Measurements from ENCODE around the gene DUSP1.

Gene DUSP1

DNA sequence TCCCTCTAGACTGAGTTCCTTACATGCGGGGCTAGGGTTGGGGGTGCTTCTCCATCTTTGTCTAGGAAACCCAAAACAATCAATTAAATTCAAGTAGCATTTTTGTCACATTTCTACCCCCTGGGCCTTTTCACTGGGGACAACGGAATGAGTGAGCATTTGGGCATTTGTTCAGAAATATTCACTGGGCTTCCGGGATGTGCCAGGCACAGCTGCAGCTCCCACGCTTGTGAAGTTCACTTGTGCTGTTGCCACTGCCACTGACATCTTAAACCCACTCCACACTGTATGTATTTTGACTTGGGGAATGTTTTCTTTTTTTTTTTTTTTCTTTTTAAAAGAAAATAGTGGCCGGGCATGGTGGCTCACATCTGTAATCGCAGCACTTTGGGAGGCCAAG is 31.6 kb downstream of the DUSP1 start:
- DNase-seq, result no peak

GRCh38 chr5:172736508-172737135 is 34.4 kb downstream of the DUSP1 start:
- no peak for DNase-seq

DNA sequence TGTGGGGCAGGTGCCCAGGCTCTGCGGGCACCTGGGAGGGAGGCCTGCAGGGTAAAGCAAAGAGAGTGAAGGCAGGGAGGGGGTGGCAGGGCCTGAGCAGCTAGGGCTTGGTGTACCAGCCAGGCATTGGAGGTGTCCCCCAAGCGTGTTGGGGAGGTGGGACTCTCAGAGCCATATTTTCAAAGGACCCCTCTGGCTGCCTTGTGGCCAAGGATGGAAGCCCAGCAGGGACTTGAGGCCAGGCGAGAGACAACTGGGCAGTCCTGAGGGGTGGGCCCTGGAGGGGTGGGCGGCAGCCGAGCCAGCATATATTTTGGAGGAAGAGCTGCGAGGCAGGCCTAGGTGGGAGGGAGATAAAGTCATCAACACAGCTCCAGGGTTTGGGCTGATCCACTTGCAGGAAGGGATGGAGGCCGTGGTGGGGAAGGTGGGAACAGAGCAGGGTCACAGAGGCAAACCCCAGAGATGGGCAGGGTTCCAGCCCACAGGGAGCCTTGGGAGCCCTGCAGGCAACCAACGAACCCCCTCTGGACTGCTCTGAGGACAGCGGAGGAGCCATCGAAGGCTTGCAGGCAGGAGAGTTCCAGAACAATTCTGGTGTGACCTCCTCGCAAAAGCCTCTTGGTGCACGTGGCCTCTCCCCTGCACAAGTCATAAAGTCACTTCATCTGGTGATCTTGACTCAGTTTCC is 35.7 kb downstream of the DUSP1 start:
- no peak for DNase-seq

DNA sequence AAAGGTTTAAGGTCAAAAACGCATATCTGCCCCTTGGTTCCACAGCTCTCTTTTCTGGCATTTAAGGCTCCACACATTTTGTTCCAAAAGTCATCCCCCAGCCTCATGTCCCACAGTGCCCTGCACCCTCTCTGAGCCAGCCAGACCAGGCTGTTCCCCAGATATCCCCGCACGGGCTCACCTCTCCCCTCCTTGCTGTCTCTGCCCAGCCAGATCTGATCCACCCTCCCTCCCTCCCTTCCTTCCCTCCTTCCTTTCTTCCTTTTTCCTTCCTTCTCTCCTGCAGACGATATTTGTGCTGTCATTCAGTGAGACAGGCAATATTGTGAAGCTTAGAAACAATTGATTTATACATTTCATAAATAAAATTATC is 37.0 kb downstream of the DUSP1 start:
- no peak for DNase-seq

- no peak for DNase-seq
Observed at GRCh38 chr5:172733131-172733973, 37.6 kb downstream of the DUSP1 start.

- DNase-seq, result no peak
Observed at GRCh38 chr5:172732201-172732865, 38.7 kb downstream of the DUSP1 start.

- DNase-seq, result no peak
Observed at GRCh38 chr5:172731680-172732074, 39.3 kb downstream of the DUSP1 start.

GRCh38 chr5:172730981-172731679 is 39.9 kb downstream of the DUSP1 start:
- DNase-seq, result no peak

DNA sequence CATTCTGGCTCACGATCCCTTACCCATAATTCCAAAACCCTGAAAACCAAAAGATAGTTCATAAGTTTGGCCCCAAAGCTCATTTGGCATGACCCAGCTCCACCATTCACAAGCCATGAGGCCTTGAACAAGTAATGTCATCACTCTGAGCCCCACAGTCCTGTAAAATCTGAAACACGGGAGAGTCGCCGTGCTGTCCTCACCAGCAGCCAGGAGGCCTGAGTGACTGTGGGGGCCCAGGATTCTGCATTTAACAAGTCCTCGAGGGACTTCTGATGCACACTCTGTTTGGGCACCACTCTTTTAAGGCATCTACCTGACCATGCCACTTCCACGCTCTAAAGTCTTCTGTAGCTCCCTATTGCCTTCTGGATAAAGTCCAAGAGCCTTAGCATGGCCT is 40.8 kb downstream of the DUSP1 start:
- DNase-seq, result no peak

- DNase-seq, result no peak
Observed at GRCh38 chr5:172729588-172729987, 41.4 kb downstream of the DUSP1 start.

GRCh38 chr5:172728481-172729241 is 42.3 kb downstream of the DUSP1 start:
- no peak for DNase-seq

DNA sequence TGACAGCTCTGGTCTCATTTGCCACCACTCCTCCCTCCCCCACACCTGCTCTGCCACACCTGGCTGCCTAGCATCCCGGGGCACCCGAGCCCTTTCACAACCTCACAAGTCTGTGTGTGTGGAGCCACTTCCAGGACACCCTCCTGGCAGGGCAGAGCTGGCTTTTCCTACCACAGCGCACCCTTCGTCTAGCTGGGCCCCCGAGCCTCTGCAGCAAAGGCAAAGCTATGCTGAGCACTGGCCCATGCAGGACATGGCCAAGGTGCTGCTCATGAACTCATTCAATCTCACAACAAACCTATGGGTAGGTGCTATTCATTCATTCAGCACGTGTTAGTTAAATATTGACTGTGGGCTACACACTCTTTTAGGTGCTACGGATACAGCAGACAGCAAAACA is 43.4 kb downstream of the DUSP1 start:
- no peak for DNase-seq

DNA sequence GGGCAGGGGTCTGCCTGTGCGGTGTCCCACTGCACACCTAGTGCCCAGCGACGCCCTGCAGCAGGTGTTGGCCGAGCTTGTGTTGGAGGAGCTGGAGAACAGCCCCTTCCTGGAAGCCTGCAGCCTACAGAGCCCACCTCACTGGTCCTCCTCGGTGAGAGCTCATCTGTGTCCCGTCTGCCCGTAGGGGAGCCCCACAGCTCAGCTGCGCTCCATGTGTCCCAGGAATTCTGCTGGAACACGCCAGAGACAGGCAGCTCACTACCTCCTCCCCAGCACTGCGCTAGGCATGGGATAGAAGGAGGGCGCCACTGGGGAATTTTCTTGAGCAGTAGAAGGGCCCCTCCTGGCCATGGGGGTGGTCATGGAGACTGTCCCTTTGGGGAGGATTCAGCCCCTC is 44.0 kb downstream of the DUSP1 start:
- no peak for DNase-seq

- DNase-seq, result no peak
Observed at GRCh38 chr5:172725785-172726184, 45.2 kb downstream of the DUSP1 start.

GRCh38 chr5:172725273-172725672 is 45.7 kb downstream of the DUSP1 start:
- no peak for DNase-seq

DNA sequence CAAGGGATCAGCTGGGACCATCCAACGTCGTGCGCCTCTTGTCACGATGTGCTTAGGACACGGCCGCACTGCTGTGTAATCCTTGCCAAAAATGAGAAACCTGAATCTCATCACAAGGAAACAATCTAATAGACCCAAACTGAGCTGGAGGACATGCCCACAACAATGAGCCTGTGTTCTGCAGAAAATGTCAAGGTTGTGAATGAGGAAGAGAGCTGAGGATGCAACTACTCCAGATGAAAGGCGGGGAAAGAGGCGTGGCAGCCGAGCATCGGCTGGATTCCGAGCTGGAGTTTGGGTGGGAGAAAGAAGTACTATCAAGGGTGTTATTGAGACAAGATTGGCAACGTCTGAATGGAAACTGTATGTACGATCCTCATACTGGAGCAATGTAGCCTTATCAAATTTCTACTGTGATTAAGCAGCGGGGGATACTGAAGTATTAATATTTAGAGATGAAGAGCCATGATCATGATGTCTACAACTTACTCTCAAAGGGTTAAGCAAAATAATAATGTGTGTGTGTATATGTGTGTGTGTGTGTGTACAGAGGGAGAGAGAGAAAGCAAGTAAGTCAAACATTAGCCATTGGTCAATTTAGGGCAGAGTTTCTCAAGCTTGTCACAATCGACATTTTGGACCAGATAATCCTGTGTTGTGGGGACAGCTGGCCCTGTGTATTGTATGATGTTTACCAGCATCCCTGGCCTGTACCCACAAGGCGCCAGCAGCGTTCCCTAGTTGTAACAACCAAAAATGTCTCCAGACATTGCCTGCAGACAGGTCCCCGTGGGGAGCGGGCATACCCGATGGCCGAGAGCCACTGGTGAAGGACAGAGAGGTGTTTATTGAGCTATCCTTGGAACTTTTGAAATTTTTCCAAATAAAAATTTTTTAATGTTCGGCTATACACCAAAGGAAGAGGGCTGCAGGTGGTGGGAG is 46.5 kb downstream of the DUSP1 start:
- no peak for DNase-seq

DNA sequence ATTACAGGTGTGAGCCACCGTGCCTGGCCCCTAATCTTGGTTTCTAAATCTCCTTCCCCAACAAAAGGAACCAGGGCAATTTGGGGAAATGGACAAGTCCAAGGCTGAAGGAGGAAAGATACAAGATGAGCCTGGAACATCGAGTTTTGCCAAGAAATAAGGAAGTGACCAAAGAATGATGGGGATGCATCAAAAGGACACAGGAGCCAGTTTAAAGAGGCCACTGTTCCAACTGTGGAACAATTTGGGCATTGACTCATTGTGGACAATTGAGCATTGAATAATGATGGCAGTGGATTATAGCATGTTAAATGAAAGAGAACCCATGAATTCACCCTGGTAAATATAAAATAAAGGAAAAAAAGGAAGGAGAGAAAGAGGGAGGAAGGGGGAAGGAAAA is 47.5 kb downstream of the DUSP1 start:
- no peak for DNase-seq

DNA sequence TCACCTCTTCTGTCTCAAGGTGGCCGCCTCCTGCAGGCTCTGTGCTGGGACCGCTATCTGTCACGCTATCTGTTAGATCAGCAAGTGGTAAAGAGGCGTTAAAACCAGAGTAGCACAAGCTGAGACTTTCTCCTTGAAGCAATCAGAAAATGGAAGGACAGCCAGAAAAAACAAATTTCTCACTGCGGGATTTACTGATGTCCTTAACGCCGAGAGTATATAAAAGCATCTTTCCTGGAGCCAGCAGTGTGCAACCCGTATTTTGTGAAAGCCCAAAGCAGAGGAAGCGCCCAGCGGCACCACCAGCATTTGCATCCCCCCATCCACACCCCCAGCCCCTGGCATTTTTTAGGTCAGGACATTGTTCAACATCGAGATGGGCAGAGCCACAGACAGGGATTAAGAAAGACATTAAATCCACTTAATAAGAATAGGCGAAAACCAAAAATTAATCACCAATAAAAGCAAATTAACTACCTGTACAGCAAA is 48.6 kb downstream of the DUSP1 start:
- peak; percentile 29 to 66 for DNase-seq

DNA sequence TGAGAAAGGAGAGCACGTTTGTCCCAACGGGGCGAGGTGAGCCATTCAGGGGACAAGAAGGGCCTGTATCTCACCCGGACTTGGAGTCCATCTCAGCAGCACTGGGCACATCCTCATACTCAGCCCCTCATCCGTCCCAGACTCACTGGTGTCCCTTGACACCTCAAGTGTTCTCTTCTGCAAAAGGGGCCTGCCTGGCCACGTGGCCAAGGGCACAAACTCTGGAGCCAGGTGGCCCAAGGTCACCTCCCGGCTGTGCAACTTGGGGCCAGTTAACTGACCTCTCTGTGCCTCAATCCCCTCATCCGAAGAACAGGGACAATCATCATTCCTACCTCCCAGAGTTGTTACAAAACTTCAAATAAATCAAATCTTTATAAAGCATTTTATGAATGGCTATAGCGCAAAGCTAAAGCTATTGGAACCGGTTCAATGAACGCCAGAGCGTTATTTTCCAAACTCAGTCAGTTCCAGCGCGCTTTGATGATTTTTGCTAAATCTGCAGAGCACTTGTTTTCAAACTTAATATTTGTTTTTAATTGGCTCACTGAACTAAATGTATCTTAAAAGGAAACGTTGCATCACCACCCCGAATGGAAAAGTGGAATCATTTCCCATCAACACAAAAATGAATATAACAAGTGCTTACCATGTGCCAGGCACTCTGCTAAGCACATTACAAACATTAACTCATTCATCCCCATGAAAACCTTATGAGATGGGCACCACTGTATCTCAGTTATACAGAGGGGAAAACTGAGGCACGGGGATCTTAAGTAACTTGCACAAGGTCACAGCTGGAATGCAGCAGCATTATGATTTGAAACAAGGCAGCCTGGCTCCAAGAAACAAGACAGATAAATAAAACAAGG is 49.3 kb downstream of the DUSP1 start:
- DNase-seq, result no peak

DNA sequence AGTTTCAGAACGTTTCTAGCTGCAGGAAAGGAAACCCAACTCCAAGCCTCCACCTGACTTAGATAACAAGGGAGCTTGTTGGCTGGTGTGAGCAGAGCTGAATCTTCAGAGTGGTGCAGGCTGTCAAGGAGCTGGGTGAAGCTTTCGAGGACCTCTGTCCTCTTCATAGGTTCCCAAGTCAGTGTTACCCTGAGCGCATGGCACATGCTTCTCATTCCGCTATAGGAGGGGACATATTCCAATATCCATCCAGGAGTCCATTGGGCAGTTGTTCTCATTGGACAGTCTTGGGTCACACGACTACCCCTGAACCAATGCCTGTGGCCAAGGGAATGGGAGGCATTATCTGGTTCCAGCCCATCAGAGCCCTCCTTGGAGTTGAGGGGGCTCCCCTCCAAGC is 50.3 kb downstream of the DUSP1 start:
- no peak for DNase-seq

Measured in CD4-positive, alpha-beta T cell treated with Interferon alpha-2 for 1 hour (primary cell).